Measurements from ENCODE around the gene SLC4A1. TPM values are rescaled to one million over a fixed set of nuclear protein-coding genes. Genes with fewer than 3 reads are reported as not detected.

The SLC4A1 gene
- total RNA-seq, 2 donors from 2014 or later = 0.56 TPM; not detected in 1

GRCh38 chr17:44217738-44218343 is 50.1 kb downstream of the SLC4A1 start:
- H3K27ac ChIP-seq = peak overlapping the region; percentile 95 to 96
- DNase-seq (ENCODE audit: low spot score) = no peak

GRCh38 chr17:44216694-44217093 is 51.2 kb downstream of the SLC4A1 start:
- H3K4me1 ChIP-seq (ENCODE audit: control insufficient read depth in 1 of 2, low read depth in 2 of 2) = peaks cover 11 to 15% of the 10 kb centered on the region in 2 donors
- peaks cover 24% of the 10 kb centered on the region for H3K36me3 ChIP-seq
- DNase-seq (ENCODE audit: low spot score) (no peak), ATAC-seq (ENCODE audit: insufficient number of reproducible peaks, low FRiP score, low read depth) (no peak)
- no peaks in the 10 kb centered on the region for H3K9me3 ChIP-seq
- TF ChIP-seq CTCF (IDR thresholded peaks at IDR 0.05) = no peak
- H3K27me3 ChIP-seq (replicated peaks; ENCODE audit: insufficient read depth) = no peaks in the 10 kb centered on the region
- no peak overlapping the region for H3K27ac ChIP-seq
- no peak overlapping the region for H3K4me3 ChIP-seq

More at GRCh38 chr17:44217738-44218343, 50.1 kb downstream of the SLC4A1 start:
- no peaks in the 10 kb centered on the region for H3K9me3 ChIP-seq
- H3K4me1 ChIP-seq (ENCODE audit: control insufficient read depth in 1 of 2, low read depth in 2 of 2) = peaks cover 14 to 19% of the 10 kb centered on the region in 2 donors
- peak overlapping the region; percentile 89 for H3K4me3 ChIP-seq
- TF ChIP-seq CTCF (IDR thresholded peaks at IDR 0.05) = no peak
- peaks cover 24% of the 10 kb centered on the region for H3K36me3 ChIP-seq
- H3K27me3 ChIP-seq (replicated peaks; ENCODE audit: insufficient read depth) = no peaks in the 10 kb centered on the region
- ATAC-seq (ENCODE audit: insufficient number of reproducible peaks, low FRiP score, low read depth) = no peak

DNA sequence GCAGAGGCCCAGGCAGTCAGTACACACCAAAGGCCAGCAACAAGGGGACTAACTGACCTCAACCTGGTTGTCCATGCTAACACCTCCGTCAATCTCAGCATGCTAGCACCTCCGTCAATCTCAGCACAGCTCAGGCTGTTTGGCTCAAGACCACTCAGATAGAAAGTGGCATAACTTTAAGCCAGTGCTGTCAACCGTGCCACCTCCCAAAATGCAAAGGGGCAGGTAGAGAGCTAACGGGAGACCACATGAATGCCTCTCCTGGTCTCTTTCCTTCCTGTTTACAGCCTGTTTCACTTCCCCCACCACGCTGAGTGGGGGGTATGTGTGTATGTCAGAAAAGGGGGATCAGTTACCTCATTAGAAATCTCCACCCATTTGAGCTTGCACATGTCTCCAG is 51.8 kb downstream of the SLC4A1 start:
- ATAC-seq (ENCODE audit: insufficient number of reproducible peaks, low FRiP score, low read depth) = no peak
- no peaks in the 10 kb centered on the region for H3K27me3 ChIP-seq (replicated peaks; ENCODE audit: insufficient read depth)
- no peaks in the 10 kb centered on the region for H3K9me3 ChIP-seq
- H3K4me3 ChIP-seq = no peak overlapping the region
- H3K27ac ChIP-seq = no peak overlapping the region
- DNase-seq (ENCODE audit: low spot score) = no peak
- H3K4me1 ChIP-seq (ENCODE audit: control insufficient read depth in 1 of 2, low read depth in 2 of 2) = peaks cover 11 to 15% of the 10 kb centered on the region in 2 donors
- TF ChIP-seq CTCF (IDR thresholded peaks at IDR 0.05) = no peak
- H3K36me3 ChIP-seq = peaks cover 29% of the 10 kb centered on the region

GRCh38 chr17:44214896-44215295 is 53.0 kb downstream of the SLC4A1 start:
- Histone ChIP-seq H3K4me1 (ENCODE audit: control insufficient read depth in 1 of 2, low read depth in 2 of 2) (peaks cover 15 to 26% of the 10 kb centered on the region in 2 donors), H3K36me3 (peaks cover 36% of the 10 kb centered on the region)

DNA sequence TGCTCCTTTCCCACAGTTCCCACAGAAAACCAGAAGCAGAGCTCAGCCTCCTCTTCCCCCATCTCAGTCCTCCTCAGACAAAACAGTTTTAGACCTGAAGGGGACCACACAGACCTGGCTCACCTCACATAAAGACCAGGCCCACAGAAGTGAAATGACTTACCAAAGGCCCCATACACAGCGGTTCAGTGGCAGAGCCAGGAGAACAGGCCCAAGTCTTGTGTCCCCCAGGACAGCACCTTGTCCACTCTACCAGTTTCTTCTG is 53.8 kb downstream of the SLC4A1 start:
- no peak for TF ChIP-seq CTCF (IDR thresholded peaks at IDR 0.05)
- no peak for DNase-seq (ENCODE audit: low spot score)
- Histone ChIP-seq H3K9me3 (no peaks in the 10 kb centered on the region), H3K27me3 (replicated peaks; ENCODE audit: insufficient read depth) (no peaks in the 10 kb centered on the region), H3K36me3 (peaks cover 44% of the 10 kb centered on the region), H3K27ac (no peak overlapping the region), H3K4me1 (ENCODE audit: control insufficient read depth in 1 of 2, low read depth in 2 of 2) (peaks cover 15 to 26% of the 10 kb centered on the region in 2 donors), H3K4me3 (no peak overlapping the region)
- no peak for ATAC-seq (ENCODE audit: insufficient number of reproducible peaks, low FRiP score, low read depth)

More at GRCh38 chr17:44214896-44215295, 53.0 kb downstream of the SLC4A1 start:
- DNase-seq (ENCODE audit: low spot score) (no peak), ATAC-seq (ENCODE audit: insufficient number of reproducible peaks, low FRiP score, low read depth) (no peak)
- Histone ChIP-seq H3K27ac (no peak overlapping the region), H3K27me3 (replicated peaks; ENCODE audit: insufficient read depth) (no peaks in the 10 kb centered on the region), H3K9me3 (no peaks in the 10 kb centered on the region), H3K4me3 (no peak overlapping the region)
- TF ChIP-seq CTCF (IDR thresholded peaks at IDR 0.05) = no peak
